ENCODE results near the gene ZNF438. TPM values are rescaled to one million over a fixed set of nuclear protein-coding genes. Genes with fewer than 3 reads are reported as not detected.

ZNF438 gene
- total RNA-seq, 1 experiment from 2014 or later, result 5.2 TPM

DNA sequence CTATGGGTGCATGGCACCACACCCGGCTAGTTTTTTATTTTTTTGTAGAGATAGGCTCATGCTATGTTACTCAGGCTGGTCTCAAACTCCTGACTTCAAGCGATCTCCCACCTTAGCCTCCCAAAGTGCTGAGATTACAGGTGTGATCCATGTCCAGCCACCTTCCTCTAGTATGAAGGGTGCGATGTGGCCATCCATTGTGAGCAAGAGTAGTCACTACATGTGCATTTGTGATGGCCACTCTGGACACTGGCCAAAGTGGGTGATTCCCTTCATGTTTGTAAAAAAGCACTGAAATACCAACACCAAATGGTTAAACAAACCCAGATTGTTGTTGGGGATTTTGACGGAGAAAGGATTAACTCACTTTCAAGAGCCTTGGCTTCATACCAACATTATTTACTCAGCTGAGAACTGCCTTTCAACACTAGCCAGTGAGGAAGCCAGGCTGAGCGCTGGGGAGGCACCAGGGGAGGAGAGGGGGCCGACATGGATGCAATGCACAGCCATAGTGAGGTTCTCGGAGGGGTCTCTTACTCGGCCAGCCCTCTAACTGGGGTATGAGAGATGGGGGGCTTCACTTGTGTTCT lies 204.0 kb downstream of the ZNF438 start:
- Histone ChIP-seq H3K4me1 (replicated peaks) (peaks cover 3% of the 10 kb centered on the region; the same call in 1 of the 2 replicates), H3K27ac (no peak overlapping the region), H3K36me3 (no peaks in the 10 kb centered on the region), H3K9me3 (replicated peaks) (no peaks in the 10 kb centered on the region), H3K4me3 (no peak overlapping the region), H3K27me3 (replicated peaks) (no peaks in the 10 kb centered on the region)
- no peak for DNase-seq (ENCODE audit: low read depth in 1 of 2, low spot score in 2 of 2)

DNA sequence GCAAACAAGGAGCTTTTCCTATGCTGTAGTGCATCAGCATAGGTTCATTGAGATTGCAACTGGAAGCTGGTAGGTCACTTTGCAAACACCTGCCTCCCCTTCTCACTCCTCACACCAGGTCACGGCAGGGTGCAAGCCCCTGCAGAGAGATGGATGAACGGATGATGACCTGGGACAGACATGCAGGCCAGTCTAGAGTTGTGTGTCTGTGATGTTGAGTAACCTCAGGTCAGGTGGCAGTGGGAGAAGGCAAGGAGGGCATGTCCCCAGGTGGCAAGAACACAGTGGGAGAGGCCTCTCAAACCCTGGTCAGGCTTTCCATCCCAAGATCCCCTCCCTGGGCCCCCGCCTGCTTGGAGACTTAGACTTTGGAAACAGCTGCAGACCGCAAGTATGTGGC lies 205.0 kb downstream of the ZNF438 start:
- Histone ChIP-seq H3K27me3 (replicated peaks) (no peaks in the 10 kb centered on the region), H3K4me3 (no peak overlapping the region), H3K9me3 (replicated peaks) (no peaks in the 10 kb centered on the region), H3K27ac (no peak overlapping the region), H3K4me1 (replicated peaks) (peaks cover 3% of the 10 kb centered on the region; the same call in 1 of the 2 replicates), H3K36me3 (no peaks in the 10 kb centered on the region)
- no peak for DNase-seq (ENCODE audit: low read depth in 1 of 2, low spot score in 2 of 2)

- Histone ChIP-seq H3K36me3 (no peaks in the 10 kb centered on the region), H3K9me3 (replicated peaks) (no peaks in the 10 kb centered on the region), H3K4me1 (replicated peaks) (peaks cover 10% of the 10 kb centered on the region), H3K4me3 (no peak overlapping the region), H3K27me3 (replicated peaks) (no peaks in the 10 kb centered on the region), H3K27ac (no peak overlapping the region)
- no peak for DNase-seq (ENCODE audit: low read depth in 1 of 2, low spot score in 2 of 2)
Measured at GRCh38 chr10:30825495-30825894, 206.2 kb downstream of the ZNF438 start.

GRCh38 chr10:30825022-30825421 lies 206.6 kb downstream of the ZNF438 start:
- no peaks in the 10 kb centered on the region for H3K9me3 ChIP-seq (replicated peaks)
- no peak overlapping the region for H3K4me3 ChIP-seq
- DNase-seq (ENCODE audit: low read depth in 1 of 2, low spot score in 2 of 2), result no peak
- no peaks in the 10 kb centered on the region for H3K27me3 ChIP-seq (replicated peaks)
- H3K4me1 ChIP-seq (replicated peaks), result peaks cover 15% of the 10 kb centered on the region
- no peaks in the 10 kb centered on the region for H3K36me3 ChIP-seq
- H3K27ac ChIP-seq, result no peak overlapping the region

- Histone ChIP-seq H3K4me1 (replicated peaks) (peaks cover 18% of the 10 kb centered on the region), H3K27ac (no peak overlapping the region), H3K4me3 (no peak overlapping the region), H3K36me3 (no peaks in the 10 kb centered on the region), H3K27me3 (replicated peaks) (no peaks in the 10 kb centered on the region), H3K9me3 (replicated peaks) (no peaks in the 10 kb centered on the region)
- no peak for DNase-seq (ENCODE audit: low read depth in 1 of 2, low spot score in 2 of 2)
Measured at GRCh38 chr10:30823651-30824050, 208.0 kb downstream of the ZNF438 start.

- Histone ChIP-seq H3K27me3 (replicated peaks) (no peaks in the 10 kb centered on the region), H3K27ac (no peak overlapping the region), H3K4me3 (no peak overlapping the region), H3K4me1 (replicated peaks) (peaks cover 21% of the 10 kb centered on the region), H3K9me3 (replicated peaks) (no peaks in the 10 kb centered on the region), H3K36me3 (no peaks in the 10 kb centered on the region)
- DNase-seq (ENCODE audit: low read depth in 1 of 2, low spot score in 2 of 2), result no peak
Measured at GRCh38 chr10:30822693-30823465, 208.8 kb downstream of the ZNF438 start.

DNA sequence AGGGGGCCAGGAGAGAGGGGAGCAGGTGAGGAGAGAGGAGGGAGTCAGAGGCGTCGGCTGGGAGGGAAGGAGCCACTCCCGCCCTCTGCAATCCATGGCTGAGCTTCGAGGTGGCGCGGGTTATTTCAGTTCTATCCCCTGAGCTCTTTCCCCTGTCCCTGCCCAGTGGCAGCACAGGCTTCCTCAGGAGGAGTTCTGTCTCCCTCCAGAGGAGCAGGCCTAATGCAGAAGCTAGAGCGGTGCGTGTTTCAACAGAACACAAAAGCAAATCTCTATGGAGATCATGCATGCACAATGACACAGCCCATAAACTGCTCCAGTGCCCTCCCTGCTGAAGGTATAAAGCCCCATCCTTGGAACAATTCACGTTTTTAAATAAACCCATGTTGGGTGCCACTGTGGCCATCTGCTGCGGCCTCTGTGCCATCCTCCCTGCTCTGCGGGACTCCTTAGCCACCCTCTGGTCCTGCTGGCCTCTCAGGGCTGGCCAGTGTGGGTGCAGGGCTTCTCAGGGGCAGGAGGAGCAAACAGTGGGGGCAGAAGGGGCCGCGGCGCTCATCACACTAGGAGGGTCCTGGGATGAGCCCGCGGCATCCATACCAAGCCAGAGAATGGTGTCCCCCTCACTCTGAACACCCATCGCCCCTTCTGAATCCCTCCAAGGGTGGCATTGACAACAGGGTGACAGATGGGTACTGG lies 209.5 kb downstream of the ZNF438 start:
- Histone ChIP-seq H3K36me3 (no peaks in the 10 kb centered on the region), H3K4me3 (no peak overlapping the region), H3K9me3 (replicated peaks) (no peaks in the 10 kb centered on the region), H3K4me1 (replicated peaks) (peaks cover 22% of the 10 kb centered on the region), H3K27ac (no peak overlapping the region), H3K27me3 (replicated peaks) (no peaks in the 10 kb centered on the region)
- DNase-seq (ENCODE audit: low read depth in 1 of 2, low spot score in 2 of 2), result no peak

- H3K4me1 ChIP-seq (replicated peaks), result peaks cover 22% of the 10 kb centered on the region
- H3K27me3 ChIP-seq (replicated peaks), result no peaks in the 10 kb centered on the region
- no peaks in the 10 kb centered on the region for H3K9me3 ChIP-seq (replicated peaks)
- H3K36me3 ChIP-seq, result no peaks in the 10 kb centered on the region
- no peak for DNase-seq (ENCODE audit: low read depth in 1 of 2, low spot score in 2 of 2)
- no peak overlapping the region for H3K4me3 ChIP-seq
- no peak overlapping the region; the same call in 1 of the 2 replicates for H3K27ac ChIP-seq
Measured at GRCh38 chr10:30821261-30821993, 210.2 kb downstream of the ZNF438 start.

DNA sequence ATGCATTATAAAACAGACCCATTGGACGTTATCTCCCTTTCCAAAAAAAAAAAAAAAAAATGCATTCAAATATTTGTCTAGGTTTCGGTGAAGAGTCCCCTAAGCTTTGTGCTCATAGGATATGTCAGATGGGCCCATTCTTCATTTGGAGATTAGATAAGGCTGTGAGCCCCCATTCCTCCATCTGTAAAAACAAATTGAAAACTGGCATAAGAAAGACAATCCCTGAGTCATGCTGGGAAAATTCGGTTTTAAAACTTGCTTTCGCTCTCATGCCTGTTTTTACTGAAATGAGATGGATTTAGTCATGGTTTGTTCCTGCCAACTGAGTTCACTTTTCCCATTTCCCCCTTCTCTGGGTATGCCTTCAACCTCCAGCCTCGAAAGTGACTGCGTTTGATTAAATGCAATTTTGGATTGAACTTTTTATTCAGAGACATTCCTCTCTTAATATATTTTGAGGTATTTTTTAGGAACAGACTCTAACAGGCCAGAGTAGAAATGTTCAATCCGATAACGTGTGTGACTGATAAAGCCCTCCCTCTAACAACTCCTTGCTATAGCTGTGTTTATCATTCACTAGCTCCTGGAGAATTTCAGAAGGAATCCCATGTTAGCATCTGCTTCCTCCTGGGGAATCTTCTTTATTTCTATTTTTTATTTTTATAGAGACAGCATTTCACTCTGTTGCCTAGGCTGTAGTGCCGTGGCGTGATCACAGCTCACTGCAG lies 211.2 kb downstream of the ZNF438 start:
- H3K4me1 ChIP-seq (replicated peaks), result peaks cover 22% of the 10 kb centered on the region
- H3K36me3 ChIP-seq, result no peaks in the 10 kb centered on the region
- peak overlapping the region; percentile 62 for H3K27ac ChIP-seq
- no peaks in the 10 kb centered on the region for H3K27me3 ChIP-seq (replicated peaks)
- H3K4me3 ChIP-seq, result no peak overlapping the region
- DNase-seq (ENCODE audit: low read depth in 1 of 2, low spot score in 2 of 2), result peak in 1 of 2 experiments; percentile 72
- H3K9me3 ChIP-seq (replicated peaks), result no peaks in the 10 kb centered on the region

GRCh38 chr10:30819341-30820181 lies 212.1 kb downstream of the ZNF438 start:
- H3K36me3 ChIP-seq, result no peaks in the 10 kb centered on the region
- DNase-seq (ENCODE audit: low read depth in 1 of 2, low spot score in 2 of 2), result peak in 1 of 2 experiments; percentile 13
- H3K9me3 ChIP-seq (replicated peaks), result no peaks in the 10 kb centered on the region
- peak overlapping the region; percentile 62 for H3K27ac ChIP-seq
- H3K4me1 ChIP-seq (replicated peaks), result peaks cover 25% of the 10 kb centered on the region
- no peaks in the 10 kb centered on the region for H3K27me3 ChIP-seq (replicated peaks)
- no peak overlapping the region for H3K4me3 ChIP-seq

DNA sequence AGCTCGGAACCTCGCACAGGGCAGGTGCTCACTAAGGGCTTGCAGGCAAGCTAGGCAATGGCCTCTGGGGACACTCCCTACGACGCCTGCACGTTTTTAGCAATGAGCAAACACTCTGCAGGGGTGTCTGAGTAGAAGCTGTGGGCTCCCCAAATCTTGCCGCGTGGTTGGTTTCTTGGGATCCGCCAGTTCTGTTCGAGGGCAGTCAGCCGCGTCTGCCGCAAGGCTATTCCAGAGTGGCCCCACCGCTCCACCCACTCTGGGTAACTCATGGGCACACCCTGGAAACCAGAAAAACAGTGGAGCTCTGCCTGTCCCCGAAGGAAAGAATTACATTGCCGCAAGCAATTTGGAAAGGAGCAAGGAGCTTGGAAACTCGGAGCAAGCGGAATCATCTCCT lies 212.8 kb downstream of the ZNF438 start:
- no peak overlapping the region for H3K27ac ChIP-seq
- peaks cover 32% of the 10 kb centered on the region for H3K4me1 ChIP-seq (replicated peaks)
- no peaks in the 10 kb centered on the region for H3K9me3 ChIP-seq (replicated peaks)
- H3K4me3 ChIP-seq, result no peak overlapping the region
- no peaks in the 10 kb centered on the region for H3K36me3 ChIP-seq
- no peak for DNase-seq (ENCODE audit: low read depth in 1 of 2, low spot score in 2 of 2)
- no peaks in the 10 kb centered on the region for H3K27me3 ChIP-seq (replicated peaks)

- Histone ChIP-seq H3K27ac (no peak overlapping the region), H3K4me1 (replicated peaks) (peaks cover 39% of the 10 kb centered on the region), H3K9me3 (replicated peaks) (no peaks in the 10 kb centered on the region), H3K36me3 (no peaks in the 10 kb centered on the region), H3K27me3 (replicated peaks) (no peaks in the 10 kb centered on the region), H3K4me3 (no peak overlapping the region)
- DNase-seq (ENCODE audit: low read depth in 1 of 2, low spot score in 2 of 2), result no peak
Measured at GRCh38 chr10:30818010-30818660, 213.5 kb downstream of the ZNF438 start.
